Peyer's patch (tissue), 4 donors: Measurements from ENCODE around the gene WSB1. TPM values are rescaled to one million over a fixed set of nuclear protein-coding genes. Genes with fewer than 3 reads are reported as not detected.

ENCODE experiments used
- DNase-seq, 3 donors: peaks; one replicate each; pipeline ENCODE4 v3.0.0-alpha.2; 2017 to 2019
- H3K27ac ChIP-seq, 4 donors: fragments of 200-600 bp; sonication (generic); one replicate each; pipeline ENCODE4 v1.5.1; 2016 to 2019
- H3K27me3 ChIP-seq, 2 donors: fragments of 200-600 bp; sonication (generic); one replicate each; pipeline ENCODE4 v1.5.1; 2019
- H3K36me3 ChIP-seq, 3 donors: fragments of 200-600 bp; sonication (generic); one replicate each; pipeline ENCODE4 v1.5.1; 2016 to 2019
- H3K4me1 ChIP-seq, 4 donors: fragments of 200-600 bp; sonication (generic); one replicate each; pipeline ENCODE4 v1.5.1; 2016 to 2019
- H3K4me3 ChIP-seq, 4 donors: fragments of 200-600 bp; sonication (generic); 1 replicate in 3 of 4; 2 replicates in 1 of 4; pipeline ENCODE4 v1.5.1; 2016 to 2019; ENCODE audit warnings: mild to moderate bottlenecking in 1 of 4
- H3K9me3 ChIP-seq, 4 donors: fragments of 200-600 bp; sonication (generic); one replicate each; pipeline ENCODE4 v1.5.1; 2016 to 2019; ENCODE audit warnings: mild to moderate bottlenecking in 1 of 4
- CTCF ChIP-seq, 6 experiments: fragments of 450-650 bp in 4 of 6; fragments of 200-600 bp in 2 of 6; sonication (generic) in 1 of 6; IDR thresholded peaks; one replicate each; pipeline ENCODE4 v1.5.1; 2017 to 2019; ENCODE audit warnings: antibody characterized with exemption in 6 of 6, mild to moderate bottlenecking in 3 of 6, moderate library complexity in 1 of 6
- POLR2A ChIP-seq, 2 donors: fragments of 450-650 bp; IDR thresholded peaks; one replicate each; pipeline ENCODE4 v1.5.1; 2017; ENCODE audit warnings: antibody characterized with exemption in 2 of 2, mild to moderate bottlenecking in 2 of 2, moderate library complexity in 2 of 2
- total RNA-seq, 4 donors: library from RNA; depleted of rRNA; stranded (reverse); fragments of >200 nt; gene quantifications; one replicate each; pipeline ENCODE4 v1.1.0, GENCODE V29; 2016

Gene WSB1
- total RNA-seq, 4 donors from 2014 or later = 61.5 to 208 (median 112) TPM

GRCh38 chr17:27343294-27343693 lies 49.4 kb downstream of the WSB1 start:
- no peaks in the 10 kb centered on the region for H3K4me1 ChIP-seq
- no peak for TF ChIP-seq CTCF (IDR thresholded peaks at IDR 0.05)
- no peak overlapping the region for H3K4me3 ChIP-seq
- no peaks in the 10 kb centered on the region for H3K9me3 ChIP-seq
- no peak for DNase-seq
- no peak overlapping the region for H3K27ac ChIP-seq
- no peaks in the 10 kb centered on the region for H3K36me3 ChIP-seq
- H3K27me3 ChIP-seq = no peaks in the 10 kb centered on the region

- Histone ChIP-seq H3K27me3 (no peaks in the 10 kb centered on the region), H3K4me1 (peaks cover 0 to 6% (median 0%) of the 10 kb centered on the region in 4 donors), H3K4me3 (no peak overlapping the region), H3K27ac (peak overlapping the region in 1 of 4 donors; percentile 3), H3K9me3 (no peaks in the 10 kb centered on the region), H3K36me3 (no peaks in the 10 kb centered on the region)
- DNase-seq = no peak
- TF ChIP-seq POLR2A (IDR thresholded peaks at IDR 0.05) = no peak
- no peak for TF ChIP-seq CTCF (IDR thresholded peaks at IDR 0.05)
These were observed 50.2 kb downstream of the WSB1 start for GRCh38 chr17:27343977-27344607.

GRCh38 chr17:27345141-27345904 lies 51.4 kb downstream of the WSB1 start:
- TF ChIP-seq CTCF (IDR thresholded peaks at IDR 0.05) = no peak
- no peak for TF ChIP-seq POLR2A (IDR thresholded peaks at IDR 0.05)
- peak in 1 of 3 donors; percentile 65 for DNase-seq
- no peaks in the 10 kb centered on the region for H3K27me3 ChIP-seq
- H3K4me1 ChIP-seq = peaks cover 0 to 6% (median 0%) of the 10 kb centered on the region in 4 donors
- H3K36me3 ChIP-seq = no peaks in the 10 kb centered on the region
- H3K27ac ChIP-seq = peak overlapping the region in 1 of 4 donors; percentile 40
- H3K9me3 ChIP-seq = no peaks in the 10 kb centered on the region
- H3K4me3 ChIP-seq = no peak overlapping the region

GRCh38 chr17:27346228-27346899 lies 52.5 kb downstream of the WSB1 start:
- no peak overlapping the region for H3K4me3 ChIP-seq
- H3K9me3 ChIP-seq = no peaks in the 10 kb centered on the region
- no peak for TF ChIP-seq POLR2A (IDR thresholded peaks at IDR 0.05)
- peaks cover 0 to 6% (median 0%) of the 10 kb centered on the region in 4 donors for H3K4me1 ChIP-seq
- H3K27ac ChIP-seq = peak overlapping the region in 1 of 4 donors; percentile 40
- no peaks in the 10 kb centered on the region for H3K36me3 ChIP-seq
- DNase-seq = no peak
- no peaks in the 10 kb centered on the region for H3K27me3 ChIP-seq

GRCh38 chr17:27348196-27348595 lies 54.3 kb downstream of the WSB1 start:
- Histone ChIP-seq H3K9me3 (no peaks in the 10 kb centered on the region), H3K4me3 (no peak overlapping the region), H3K27ac (no peak overlapping the region), H3K36me3 (no peaks in the 10 kb centered on the region), H3K4me1 (peaks cover 0 to 10% (median 4%) of the 10 kb centered on the region in 4 donors), H3K27me3 (no peaks in the 10 kb centered on the region)
- no peak for DNase-seq
- TF ChIP-seq POLR2A (IDR thresholded peaks at IDR 0.05) (no peak), CTCF (IDR thresholded peaks at IDR 0.05) (no peak)
